HUDEP-2 (cell line): Measurements from ENCODE around the gene GTSF1L.

Source experiments
- DNase-seq, 76 experiments: peaks; one replicate each; lab custom pipeline; 2025; ENCODE audit not compliant: unreplicated experiment in 76 of 76; lab: John Stamatoyannopoulos, UW

GTSF1L gene

DNA sequence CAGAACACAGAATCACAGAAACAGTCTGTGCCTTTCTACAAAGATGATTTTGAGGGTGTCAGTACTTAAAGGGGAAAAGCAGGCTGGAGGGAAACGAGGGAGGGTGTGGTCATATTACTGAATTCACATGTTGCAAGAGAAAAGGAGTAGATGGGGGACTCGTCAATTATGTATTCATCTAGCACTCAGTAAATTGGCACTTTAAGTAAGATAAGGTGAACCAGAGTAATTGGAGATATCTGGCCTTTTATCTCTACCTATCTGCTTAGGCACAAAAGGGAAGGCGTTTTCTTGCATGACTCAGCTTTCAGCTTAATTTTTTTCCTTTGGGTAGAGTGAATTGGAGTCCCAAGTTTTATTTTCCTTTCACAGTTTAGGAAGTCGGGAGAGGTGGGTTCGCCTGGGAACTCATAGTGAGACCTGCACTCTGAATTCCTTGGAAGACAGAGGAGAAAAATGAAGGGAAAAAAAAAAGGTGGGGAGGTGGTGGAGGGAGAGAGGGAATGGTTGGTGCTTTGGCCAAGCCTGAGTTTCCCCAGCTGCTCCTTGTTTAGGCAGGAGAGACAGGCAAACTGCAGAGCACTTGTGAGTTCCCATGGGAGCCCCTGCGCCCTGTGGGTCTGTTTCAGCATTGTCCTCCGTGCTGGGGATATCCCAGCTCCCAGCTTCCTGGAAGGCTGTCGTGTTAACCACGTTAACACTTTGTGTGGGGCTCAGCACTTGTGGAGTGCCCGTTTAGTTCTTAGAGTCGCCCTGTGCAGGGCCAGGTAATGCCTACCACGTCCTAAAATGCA lies 19.7 kb upstream of the GTSF1L start:
- no peak for DNase-seq

DNA sequence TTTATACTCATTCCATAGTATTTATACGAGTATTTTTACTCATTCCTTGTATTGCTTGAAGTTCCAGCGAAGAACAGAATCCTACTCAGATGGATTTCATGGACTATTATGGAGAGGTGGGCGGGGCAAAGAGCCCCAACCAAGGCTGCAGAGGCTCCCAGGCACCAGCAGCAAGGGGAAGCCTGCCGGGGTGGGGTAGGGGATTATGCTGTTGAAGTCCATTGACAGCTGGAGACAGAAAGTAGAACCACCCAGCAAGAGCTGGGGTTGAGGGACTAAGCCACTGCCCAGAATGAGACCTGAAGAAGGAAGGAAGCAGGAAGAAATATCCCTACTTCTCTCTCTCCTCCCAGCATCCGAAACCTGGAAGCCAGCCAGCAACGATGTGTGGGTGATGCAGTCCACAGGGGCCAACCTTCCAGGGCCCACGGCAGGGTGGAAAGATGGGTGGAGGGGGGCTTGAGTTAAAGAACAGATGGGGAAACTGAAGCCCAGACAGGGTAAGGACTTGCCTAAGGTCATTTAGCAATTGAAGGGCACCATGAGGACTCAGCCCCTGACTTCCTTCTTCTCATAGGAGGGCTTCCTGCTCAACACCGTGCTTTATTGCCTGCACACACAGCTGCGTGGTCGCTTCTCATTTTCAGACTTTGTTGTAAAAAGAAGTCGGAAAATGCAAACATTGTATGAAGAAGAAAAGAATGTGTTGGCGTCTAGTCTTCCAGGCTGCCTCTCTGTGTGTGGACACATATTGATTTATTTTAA lies 18.3 kb upstream of the GTSF1L start:
- no peak for DNase-seq

DNA sequence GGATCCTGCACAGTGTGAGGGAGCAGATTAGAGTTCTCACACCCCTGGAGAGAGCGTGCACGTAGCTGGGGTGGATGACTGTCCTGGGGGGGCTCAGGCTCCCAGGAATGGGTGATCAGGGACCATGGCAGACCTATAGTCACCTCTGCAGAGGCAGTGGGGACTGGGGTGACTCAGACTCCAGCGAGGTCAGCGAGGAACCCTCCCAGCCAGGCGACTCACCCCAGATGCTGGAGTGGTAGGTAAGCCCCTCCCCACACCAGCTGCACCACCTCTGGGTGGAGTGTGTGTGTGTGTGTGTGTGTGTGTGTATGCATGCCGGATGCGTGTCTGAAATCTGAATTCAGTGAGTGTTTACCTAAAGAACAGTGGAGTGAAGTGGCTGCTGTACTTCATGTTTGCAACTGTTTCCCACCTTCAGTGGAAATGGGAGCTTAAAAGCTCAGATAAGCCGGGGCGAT lies 17.4 kb upstream of the GTSF1L start:
- no peak for DNase-seq

DNA sequence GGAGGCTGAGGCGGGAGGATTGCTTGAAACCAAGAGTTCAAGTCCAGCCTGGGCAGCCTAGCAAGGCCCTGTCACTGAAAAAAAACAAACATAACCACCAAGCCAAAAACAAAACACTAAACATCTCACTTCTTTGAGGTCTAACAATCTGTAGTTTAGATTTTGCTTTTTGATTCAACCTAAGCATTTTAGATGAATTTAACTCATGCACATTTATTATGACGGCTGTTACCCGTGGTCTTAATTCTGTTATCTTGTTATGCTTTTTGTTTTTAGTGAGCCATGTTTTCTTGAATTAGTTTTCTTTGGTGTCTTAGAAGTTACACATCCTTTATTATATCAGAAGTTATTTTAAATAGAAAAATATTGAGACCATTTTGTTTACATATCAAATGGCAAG lies 13.8 kb upstream of the GTSF1L start:
- no peak for DNase-seq

DNA sequence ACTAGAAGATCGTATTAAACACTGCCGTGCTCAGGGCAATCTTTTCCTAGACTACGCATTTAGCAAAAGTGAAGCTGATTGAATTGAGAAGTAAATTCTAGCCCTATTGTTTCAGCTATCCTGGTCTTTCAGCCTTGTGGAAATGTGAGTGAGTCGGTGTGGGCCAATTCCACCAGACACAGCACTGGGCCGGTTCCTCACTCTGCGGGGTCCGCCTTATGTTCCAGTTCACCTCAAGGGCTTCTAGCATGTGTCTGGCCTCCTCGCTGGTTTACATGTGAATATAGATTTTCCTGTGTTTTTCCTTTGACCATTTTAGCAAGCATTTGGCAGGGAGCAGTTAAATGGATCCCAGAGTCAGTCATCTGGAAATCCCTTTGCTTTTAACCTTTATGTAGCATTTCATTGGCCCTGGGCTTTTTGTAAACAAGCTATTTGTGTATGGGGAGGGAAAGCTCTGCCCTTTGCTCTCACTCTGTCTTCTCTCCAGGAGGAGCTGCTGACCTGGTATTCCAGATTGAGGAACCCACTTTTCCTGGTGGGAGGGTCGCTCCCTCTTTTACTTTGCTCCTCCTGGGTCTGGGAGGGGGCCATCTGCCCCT lies 12.4 kb upstream of the GTSF1L start:
- no peak for DNase-seq

DNA sequence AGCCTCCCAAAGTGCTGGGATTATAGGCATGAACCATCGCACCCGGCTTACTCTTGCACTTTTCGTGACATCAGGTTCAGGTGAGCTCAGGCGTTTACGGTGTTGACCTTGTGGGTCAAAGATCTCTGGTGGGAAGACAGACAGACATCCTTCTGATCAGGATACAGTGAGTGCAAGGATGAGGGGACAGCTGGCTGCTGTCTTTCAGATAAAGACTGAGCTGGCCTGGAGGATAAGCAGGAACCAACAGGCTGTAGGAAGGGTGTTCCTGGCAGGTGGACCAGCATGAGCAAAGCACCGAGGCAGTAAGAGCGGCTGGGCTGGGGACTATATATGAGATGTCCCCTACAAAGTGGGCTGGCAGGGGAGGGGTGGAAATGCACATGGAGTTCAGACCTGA lies 11.1 kb upstream of the GTSF1L start:
- no peak for DNase-seq

DNA sequence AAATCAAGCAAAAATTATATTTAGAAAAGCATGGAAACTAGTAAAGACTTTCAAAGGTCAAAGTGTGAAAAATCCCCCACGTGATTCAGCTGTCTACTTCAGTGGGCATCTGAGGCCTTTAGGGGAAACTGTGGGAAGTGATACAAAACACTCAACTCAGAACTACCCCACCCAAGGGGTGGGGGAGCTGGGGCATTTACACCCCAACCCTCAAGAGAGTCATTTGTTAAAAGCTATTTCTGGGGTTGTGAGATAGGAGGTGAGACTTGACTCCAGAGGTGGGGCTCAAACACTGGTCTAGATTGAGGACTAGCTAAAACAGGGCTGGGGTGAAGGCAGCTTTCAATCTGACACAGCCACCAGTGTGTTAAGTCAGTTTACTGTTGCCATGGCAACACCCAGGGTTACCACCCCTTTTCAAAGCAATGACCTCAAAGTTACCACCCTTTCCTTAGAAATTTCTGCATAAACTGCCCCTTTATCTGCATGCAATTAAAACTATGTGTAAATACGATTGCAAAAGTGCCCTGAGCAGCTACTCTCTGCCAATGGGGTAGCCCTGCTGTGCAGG lies 9.9 kb upstream of the GTSF1L start:
- no peak for DNase-seq

DNA sequence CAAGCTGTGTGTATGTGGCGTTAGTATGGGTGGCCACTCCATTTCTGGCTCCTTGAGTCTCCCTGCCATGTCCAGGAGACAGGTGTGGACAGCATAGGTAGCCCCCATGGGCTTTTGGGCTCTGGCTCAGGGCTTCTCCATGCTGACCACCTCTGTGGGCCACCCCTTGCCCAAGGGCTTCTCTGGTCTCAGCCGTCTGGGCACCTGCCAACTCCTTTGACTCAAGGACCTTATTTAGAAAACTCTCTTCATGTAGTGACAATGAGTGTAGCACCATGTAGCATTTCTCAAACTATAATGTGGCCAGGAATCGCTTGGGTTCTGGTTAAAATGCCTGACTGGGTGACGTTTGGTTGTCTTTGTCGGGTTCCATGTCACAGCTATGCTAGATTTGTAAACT lies 5.1 kb upstream of the GTSF1L start:
- DNase-seq: no peak

DNA sequence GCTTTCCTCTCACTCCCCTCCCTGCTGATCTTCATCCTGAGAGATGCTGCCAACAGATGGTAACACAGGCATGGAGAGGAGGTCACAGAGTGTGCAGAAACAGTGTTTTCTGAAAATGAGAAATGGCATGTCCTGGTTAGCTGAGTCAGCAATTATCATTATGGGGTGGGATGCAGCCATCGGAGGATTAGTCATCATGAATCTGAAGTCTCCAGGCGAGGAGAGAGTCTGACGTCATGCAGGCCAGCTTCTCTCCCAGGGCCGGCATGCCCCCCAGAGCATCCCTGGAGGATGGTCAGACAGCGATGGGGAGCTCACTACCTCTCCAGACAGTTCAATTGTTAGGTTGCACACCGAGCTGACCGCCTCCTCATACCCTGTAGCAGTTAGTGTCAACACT lies 4.7 kb upstream of the GTSF1L start:
- no peak for DNase-seq

DNA sequence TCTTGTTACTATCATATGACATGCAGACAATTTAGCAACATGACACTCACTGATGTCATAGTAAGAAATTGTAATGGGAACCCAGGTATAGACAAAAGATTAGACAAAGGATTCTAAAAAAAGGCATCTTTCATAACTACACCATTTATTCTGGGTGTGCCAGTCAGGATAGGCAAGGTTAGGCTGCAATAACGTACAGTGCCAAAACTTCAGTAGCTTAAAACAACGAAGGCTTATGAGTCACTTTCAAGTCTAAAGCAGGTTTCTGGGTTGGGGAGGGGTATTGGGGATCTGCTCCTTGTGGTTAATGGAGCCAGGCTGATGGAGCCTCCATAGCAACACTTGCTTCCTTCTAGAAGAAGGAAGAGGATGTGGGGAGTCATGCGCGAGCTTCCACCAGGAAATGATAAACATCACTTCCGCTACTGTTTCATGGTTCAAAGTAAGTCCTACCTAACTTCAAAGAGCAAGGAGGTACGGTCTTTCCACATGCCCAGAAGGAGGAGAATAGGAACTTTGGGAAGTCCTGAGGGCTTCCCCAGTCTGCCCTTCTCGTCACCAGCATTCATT lies 2.0 kb upstream of the GTSF1L start:
- DNase-seq: no peak

DNA sequence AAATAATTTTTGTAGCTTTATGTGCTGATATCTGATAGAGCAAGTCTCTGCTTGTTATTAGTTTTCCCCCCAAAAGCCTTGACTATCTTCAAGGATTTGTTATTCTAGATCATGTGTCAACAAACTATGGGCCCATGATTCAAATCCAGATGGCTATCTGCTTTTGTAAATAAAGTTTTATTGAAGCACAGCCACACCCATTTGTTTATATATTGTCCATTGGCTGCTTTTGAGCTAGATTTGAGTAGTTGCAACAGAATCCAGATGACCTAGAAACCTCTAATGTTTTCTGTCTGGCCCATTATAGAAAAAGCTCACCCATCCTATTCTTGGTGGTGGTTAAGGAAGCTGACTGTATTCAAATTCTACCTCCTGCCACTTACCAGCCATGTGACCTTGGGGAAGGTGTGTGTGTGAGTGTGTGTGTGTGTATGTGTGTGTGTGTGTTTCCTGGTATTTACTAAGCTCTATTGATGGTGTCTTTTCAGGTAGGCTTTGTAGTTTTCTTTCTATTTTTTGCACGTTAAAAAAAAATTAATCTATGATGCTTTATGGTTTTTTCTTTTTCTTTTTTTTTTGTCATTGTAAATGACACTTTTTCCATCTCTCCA lies 1.3 kb upstream of the GTSF1L start:
- DNase-seq: no peak

DNA sequence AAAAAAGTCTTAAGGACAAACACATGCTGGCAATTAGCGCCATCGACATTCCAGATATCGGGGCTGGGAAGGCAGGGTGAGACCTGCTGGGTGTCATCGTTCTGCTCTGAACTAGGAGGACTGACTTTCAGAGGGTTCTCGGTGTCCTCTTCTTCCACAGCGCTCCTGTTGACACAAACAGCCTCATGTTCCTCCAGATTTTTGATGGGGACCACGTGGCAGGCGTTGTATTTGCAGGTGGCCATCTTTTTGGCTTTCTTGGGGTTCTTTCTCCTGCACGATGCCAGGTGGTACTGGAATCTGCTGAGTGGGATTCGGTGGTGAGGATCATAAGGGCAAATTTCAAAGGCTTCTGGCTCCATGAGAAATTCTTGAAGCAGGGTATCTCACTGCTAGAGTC lies 469 bp downstream of the GTSF1L start:
- DNase-seq: no peak

DNA sequence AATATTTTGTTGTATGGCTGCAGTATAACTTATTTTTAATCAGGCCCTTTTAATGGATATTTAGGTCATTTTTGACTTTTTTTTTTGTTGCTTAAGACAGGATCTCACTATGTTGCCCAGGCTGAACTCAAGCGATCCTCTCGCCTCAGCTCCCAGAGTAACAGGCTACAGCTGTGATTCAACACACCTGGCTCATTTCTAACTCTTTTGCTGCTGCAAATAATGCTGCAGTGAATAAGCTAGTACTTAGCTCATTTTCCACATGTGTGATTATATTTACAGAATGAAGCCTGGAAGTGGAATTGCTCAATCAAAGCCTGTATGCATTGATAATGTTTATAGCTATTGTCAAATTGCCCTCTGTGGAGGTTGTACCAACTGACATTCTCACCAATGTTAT lies 1.1 kb downstream of the GTSF1L start:
- DNase-seq: no peak

DNA sequence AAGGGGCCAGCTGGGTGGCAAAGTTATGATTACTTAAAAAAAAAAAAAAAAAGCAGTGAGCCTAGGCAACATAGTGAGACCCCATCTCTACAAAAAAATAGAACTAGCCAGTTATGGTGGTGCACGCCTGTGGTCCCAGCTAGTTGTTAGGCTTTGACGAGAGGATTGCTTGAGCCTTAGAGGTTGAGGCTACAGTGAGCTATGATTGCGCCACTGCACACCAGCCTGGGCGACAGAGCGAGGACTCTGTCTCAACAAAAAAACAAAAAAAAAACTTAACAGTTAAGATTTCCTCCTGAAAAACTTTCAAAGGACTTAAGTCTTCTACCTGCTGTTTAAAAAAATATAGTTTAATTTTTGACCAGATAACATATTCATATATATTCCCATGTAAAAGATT lies 2.4 kb downstream of the GTSF1L start:
- DNase-seq: no peak

DNA sequence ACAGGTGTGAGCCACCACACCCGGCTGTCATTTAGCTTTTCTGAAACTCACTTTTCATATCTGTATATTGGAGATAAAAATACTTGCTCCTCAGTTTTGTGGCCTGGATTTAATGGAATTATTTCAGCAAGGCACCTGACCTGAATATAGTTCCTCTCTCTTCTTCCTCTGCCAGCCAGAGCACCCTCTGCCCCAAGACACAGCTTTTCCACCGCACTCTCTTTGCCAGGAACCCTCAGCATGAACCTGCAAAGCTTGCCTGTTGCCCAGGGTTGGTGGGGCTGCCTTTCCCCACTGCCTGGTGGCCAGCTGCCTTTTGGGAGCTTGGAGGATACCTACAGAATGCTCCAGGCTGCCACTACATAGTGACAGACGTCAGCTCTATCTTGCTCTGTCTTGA lies 3.1 kb downstream of the GTSF1L start:
- no peak for DNase-seq

DNA sequence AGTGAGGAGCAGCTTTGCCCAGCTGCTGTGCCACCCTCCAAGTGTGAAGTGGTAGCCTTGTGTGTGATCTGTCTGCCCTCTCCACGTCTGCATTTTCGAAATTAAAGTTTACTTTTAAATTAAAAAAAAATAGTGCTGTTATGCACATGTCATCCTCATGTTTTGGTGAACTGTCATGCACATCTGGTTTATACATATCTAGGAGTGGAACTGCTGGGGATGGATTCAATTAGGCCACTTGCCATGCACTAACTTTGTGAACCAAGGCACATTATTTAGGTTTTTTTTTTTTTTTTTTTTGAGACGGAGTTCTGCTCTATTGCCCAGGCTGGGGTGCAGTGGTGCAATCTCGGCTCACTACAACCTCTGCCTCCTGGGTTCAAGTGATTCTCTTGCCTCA lies 3.6 kb downstream of the GTSF1L start:
- DNase-seq: no peak

DNA sequence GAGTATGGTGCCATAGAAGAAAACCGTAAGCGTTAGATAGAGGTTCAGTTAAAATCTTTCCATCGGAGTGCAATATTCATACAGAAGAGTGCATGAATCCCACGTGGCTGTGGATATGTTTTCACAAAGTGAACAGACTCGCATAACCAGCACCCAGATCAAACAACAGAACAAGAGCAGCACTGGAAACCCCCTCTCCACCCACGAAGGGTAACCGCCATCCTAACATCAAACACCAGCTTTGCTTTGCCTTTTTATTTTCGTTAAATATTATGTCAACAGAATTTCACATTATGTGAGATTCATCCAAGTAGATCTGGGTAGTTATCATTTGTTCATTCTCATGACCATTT lies 4.7 kb downstream of the GTSF1L start:
- no peak for DNase-seq

DNA sequence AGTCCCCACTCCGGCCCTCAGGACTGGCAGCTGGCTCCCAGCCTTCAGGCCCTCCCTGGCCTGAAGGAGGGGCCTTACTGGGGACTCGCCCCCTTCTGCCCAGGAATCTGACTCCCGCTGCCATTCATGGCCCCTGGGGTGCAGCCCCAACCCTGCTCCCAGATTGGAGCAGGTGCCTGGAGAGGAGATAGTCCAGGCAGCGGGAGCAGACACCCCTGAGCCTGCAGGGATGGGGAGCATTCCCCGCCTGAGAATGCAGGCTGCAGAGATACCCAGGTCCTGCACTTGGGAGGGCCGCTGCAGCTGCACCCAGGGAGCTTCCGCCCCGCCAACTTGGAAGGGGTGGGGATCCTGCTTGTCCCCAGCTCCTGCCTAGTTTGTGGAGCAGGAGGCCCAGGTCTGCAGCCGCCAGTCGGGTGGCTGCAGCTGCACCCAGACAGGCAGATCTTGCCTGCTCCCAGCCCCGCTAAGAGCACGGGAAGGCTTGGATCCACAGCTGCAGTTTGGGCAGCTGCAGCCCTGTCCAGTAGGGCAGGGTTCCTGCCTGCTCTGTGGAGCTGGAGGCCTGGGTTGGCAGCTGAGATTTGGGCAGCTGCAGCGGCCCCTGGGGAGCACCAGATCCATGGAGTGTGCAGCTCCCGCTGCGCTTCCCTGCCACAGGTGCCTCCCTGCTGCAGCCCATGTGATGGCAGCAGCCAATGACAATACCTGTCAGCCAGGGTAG lies 5.2 kb downstream of the GTSF1L start:
- no peak for DNase-seq

DNA sequence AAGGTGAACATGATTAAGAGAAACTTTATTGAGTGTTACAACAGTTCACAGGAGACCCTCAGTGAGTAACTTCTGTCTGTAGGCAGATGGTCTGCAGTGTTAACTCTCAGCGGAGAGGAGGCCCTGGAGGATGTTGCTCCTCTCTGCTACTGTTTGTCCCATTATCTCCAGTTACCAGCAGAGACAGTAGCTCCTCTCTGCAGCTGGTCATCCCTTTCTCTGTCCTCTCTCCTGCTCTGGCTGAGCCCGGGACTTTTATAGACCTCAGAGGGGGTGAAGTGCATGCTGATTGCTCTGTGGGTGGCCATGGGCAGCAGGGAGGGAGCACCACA lies 5.7 kb downstream of the GTSF1L start:
- DNase-seq: no peak

DNA sequence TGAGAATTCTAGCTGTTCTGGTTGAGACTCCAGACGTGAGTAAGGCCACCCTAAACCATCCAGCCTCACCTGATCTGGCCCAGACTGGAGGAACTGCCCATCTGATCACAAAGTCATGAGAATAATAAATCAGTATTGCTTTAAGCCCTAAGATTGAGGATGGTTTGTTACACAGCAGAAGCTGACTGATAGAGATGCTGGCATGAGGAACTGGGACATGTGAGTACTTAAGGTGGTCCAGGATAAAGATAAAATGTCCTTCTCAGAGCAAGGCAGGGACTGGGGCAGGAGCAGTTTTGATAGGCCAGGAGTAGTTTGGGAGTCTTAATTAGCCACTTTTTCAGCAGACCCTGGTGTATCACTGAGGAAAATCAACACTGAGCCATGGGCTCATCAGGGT lies 6.8 kb downstream of the GTSF1L start:
- no peak for DNase-seq
